GM08714 (cell line): ENCODE data around the gene ZSCAN5B.
"Not testable (repeated sequence)": the region's sequence is repeated elsewhere in the genome, so short reads cannot be mapped to it uniquely, and the experiment has no call there.

Source experiments
- H3K4me3 ChIP-seq: fragments of 200-500 bp; sonication (Bioruptor generic); 2 replicates; pipeline ENCODE4 v1.5.1; 2014; ENCODE audit warnings: mild to moderate bottlenecking, low read length, inconsistent platforms
- ZNF274 ChIP-seq: IDR thresholded peaks from 2 replicates; pipeline ENCODE4 v1.6.1; 2012; ENCODE audit warnings: mild to moderate bottlenecking, low read depth, low read length

ZSCAN5B gene

GRCh38 chr19:56159622-56160271, 37.8 kb downstream of the ZSCAN5B start:
- TF ChIP-seq ZNF274: no peak
- no peak overlapping the region for H3K4me3 ChIP-seq

GRCh38 chr19:56159009-56159559, 38.5 kb downstream of the ZSCAN5B start:
- H3K4me3 ChIP-seq: no peak overlapping the region
- no peak for TF ChIP-seq ZNF274

GRCh38 chr19:56158170-56158757, 39.3 kb downstream of the ZSCAN5B start:
- no peak for TF ChIP-seq ZNF274
- no peak overlapping the region for H3K4me3 ChIP-seq

- TF ChIP-seq ZNF274: no peak
- H3K4me3 ChIP-seq: no peak overlapping the region
Observed at GRCh38 chr19:56156768-56157167, 40.8 kb downstream of the ZSCAN5B start.

GRCh38 chr19:56155124-56155687, 42.4 kb downstream of the ZSCAN5B start:
- no peak for TF ChIP-seq ZNF274
- no peak overlapping the region for H3K4me3 ChIP-seq

GRCh38 chr19:56153507-56153906, 44.1 kb downstream of the ZSCAN5B start:
- no peak for TF ChIP-seq ZNF274
- H3K4me3 ChIP-seq: no peak overlapping the region

- no peak overlapping the region for H3K4me3 ChIP-seq
- no peak for TF ChIP-seq ZNF274
Observed at GRCh38 chr19:56152644-56153043, 44.9 kb downstream of the ZSCAN5B start.

- no peak for TF ChIP-seq ZNF274
- H3K4me3 ChIP-seq: no peak overlapping the region
Observed at GRCh38 chr19:56150358-56150757, 47.2 kb downstream of the ZSCAN5B start.

- no peak overlapping the region for H3K4me3 ChIP-seq
- no peak for TF ChIP-seq ZNF274
Observed at GRCh38 chr19:56149656-56150038, 47.9 kb downstream of the ZSCAN5B start.

GRCh38 chr19:56148955-56149655, 48.5 kb downstream of the ZSCAN5B start:
- H3K4me3 ChIP-seq: not testable (repeated sequence)

GRCh38 chr19:56148096-56148495, 49.5 kb downstream of the ZSCAN5B start:
- no peak for TF ChIP-seq ZNF274
- H3K4me3 ChIP-seq: no peak overlapping the region

GRCh38 chr19:56147307-56147706, 50.3 kb downstream of the ZSCAN5B start:
- no peak for TF ChIP-seq ZNF274
- no peak overlapping the region for H3K4me3 ChIP-seq

- no peak overlapping the region for H3K4me3 ChIP-seq
- no peak for TF ChIP-seq ZNF274
Observed at GRCh38 chr19:56146904-56147303, 50.7 kb downstream of the ZSCAN5B start.

GRCh38 chr19:56145698-56146097, 51.9 kb downstream of the ZSCAN5B start:
- TF ChIP-seq ZNF274: no peak
- no peak overlapping the region for H3K4me3 ChIP-seq

GRCh38 chr19:56144831-56145230, 52.8 kb downstream of the ZSCAN5B start:
- TF ChIP-seq ZNF274: no peak
- no peak overlapping the region for H3K4me3 ChIP-seq
